Transverse colon (tissue), 4 donors: ENCODE measurements around the gene COG4.

Source experiments
- CTCF ChIP-seq, 5 experiments: fragments of 200-600 bp in 3 of 5; fragments of 450-650 bp in 2 of 5; sonication (generic) in 3 of 5; IDR thresholded peaks; 1 replicate in 2 of 5; 2 replicates in 3 of 5; pipeline ENCODE4 v1.5.1; 2016 to 2017; ENCODE audit warnings: antibody characterized with exemption in 5 of 5, inconsistent platforms in 3 of 5, mild to moderate bottlenecking in 2 of 5, moderate library complexity in 1 of 5
- EP300 ChIP-seq: sonication (generic); formaldehyde crosslinking; IDR thresholded peaks from one replicate; pipeline ENCODE4 v1.6.1; 2017; ENCODE audit warnings: antibody characterized with exemption, low read depth
- POLR2A ChIP-seq: fragments of 450-650 bp; IDR thresholded peaks from one replicate; pipeline ENCODE4 v1.6.1; 2016; ENCODE audit warnings: antibody characterized with exemption, mild to moderate bottlenecking, moderate library complexity
- POLR2AphosphoS5 ChIP-seq, 3 donors: sonication (generic); formaldehyde crosslinking; IDR thresholded peaks; one replicate each; pipeline ENCODE4 v1.6.1; 2016; ENCODE audit warnings: antibody characterized with exemption in 3 of 3

GRCh38 chr16:70478169-70478568 is 45.2 kb downstream of the COG4 start:
- TF ChIP-seq CTCF (IDR thresholded peaks at IDR 0.05) (no peak), POLR2AphosphoS5 (IDR thresholded peaks at IDR 0.05) (no peak), POLR2A (no peak), EP300 (no peak)
